HG03175 (cell line): ENCODE measurements around the gene SASH3.

ENCODE experiments used
- ATAC-seq: cut with Tn5 transposase; IDR thresholded peaks from one replicate; pipeline ENCODE4 v1.9.1; 2021; ENCODE audit warnings: mild to moderate bottlenecking, moderate library complexity; ENCODE audit not compliant: unreplicated experiment

The SASH3 gene

DNA sequence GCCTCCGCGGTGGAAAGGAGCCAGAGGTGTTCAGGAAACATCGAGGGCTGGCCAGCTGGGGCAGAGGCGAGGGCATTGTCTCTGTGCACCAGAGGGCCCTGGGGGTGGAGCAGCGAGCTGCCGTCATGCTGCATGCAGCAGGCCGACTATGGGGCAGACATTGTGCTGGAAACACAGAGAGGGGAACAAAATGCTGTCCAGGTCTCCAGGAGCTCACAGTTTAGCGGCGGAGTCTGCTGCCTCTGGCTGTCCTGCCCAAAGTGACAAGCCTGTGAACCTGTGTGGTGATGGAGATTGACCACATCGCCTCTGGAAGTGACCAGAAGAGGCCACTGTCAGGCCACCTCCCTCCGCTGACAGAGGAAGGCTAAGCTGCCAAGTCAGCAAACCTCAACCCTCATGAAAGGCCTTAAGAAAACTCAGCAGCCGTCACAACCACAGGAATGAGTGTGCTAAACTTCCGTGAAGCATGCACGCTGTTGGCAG lies 20.1 kb upstream of the SASH3 start:
- ATAC-seq = peak; percentile 39

DNA sequence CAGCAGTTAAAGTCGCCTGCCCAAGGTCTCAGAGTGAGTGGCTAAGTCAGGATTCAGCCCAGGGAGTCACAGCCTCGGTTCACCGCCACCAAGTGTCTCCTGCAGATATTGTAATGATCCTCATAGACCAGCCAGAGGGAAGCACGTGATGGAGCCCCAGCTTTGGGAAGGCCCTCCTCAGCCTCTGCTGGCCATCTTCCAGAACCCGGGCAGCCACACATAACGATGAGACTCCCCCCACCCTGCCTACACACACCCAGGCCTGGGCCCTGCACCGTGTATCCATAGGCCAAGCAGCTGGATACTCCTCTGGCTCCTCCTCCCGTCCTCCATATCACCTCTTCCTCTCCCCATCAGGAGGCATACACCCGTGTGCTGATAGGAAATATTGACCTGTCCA lies 19.6 kb upstream of the SASH3 start:
- ATAC-seq = no peak

DNA sequence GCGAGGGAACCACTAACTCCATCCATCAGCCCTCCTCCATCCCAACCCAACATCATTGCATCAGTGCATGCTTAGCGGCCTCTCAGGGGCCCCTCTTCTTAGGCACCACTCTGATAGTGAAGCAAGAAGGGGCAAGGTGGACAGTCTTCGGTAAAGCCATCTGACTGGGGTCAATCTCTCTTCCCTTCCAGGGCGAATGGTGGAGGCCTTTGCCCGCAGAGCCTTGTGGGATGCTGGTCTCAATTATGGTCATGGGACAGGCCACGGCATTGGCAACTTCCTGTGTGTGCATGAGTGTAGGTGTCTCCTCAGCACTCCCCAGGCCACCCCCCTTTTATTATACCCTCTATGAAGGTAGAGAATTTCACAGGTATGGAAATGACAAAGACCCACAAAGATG lies 18.8 kb upstream of the SASH3 start:
- ATAC-seq = no peak

DNA sequence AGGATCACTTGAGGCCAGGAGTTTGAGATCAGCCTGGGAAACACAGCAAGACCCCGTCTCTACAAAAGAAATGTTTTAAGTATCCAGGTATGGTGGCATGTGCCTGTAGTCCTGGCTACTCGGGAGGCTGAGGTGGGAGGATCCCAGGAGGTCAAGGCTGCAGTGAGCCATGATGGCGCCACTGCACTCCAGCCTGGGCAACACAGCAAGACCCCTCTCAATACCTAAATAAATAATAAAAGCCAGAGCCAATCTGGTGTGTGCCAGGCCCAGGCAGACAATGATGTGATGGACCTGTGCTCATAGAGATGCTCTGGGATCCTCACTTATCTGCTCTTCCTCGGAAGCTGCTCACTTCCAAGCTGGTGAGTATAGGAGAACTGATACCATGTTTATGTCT lies 18.2 kb upstream of the SASH3 start:
- no peak for ATAC-seq

DNA sequence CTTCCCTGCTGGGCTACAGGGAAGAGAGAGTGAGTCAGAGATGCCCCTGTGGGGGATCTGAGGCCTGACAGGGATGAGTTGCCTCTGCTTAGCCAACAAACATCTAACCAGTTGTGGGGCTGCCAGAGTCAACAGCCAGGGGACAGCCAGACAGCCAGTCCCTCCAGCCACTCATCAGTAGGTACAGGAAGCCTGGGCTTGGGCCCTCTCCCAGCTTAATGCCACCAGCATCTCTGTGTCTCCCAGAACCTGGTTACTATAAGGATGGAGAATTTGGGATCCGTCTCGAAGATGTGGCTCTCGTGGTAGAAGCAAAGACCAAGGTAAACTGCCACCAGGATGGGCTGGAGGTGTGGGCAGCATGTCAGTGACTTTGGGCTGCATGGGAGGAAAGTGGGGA lies 17.3 kb upstream of the SASH3 start:
- ATAC-seq = no peak

DNA sequence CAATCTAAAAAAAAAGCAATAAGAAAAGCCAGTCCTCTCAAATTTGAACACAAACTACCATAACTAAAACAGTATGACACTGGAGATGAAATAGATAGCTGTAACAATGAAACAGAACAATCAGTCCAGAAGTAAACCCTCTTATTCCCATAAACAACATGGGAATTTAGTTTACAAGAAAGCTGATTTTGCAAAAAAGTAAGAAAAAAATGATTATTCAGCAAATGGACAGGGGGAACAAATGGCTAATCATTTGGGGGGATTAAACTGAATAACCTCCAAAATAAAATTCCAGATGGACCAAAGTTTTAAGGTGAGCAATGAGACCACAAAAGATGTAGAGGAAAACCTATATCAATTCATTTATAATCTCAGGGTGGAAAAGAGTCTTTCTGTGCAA lies 16.1 kb upstream of the SASH3 start:
- ATAC-seq = no peak

DNA sequence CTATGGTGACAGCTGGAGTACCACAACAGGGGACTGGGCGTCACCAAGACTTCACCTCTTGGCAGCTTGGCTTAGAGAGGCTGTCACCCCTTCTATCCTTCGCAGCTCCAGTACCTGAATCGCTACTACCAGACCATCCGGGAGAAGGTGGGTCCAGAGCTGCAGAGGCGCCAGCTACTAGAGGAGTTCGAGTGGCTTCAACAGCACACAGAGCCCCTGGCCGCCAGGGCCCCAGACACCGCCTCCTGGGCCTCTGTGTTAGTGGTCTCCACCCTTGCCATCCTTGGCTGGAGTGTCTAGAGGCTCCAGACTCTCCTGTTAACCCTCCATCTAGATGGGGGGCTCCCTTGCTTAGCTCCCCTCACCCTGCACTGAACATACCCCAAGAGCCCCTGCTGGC lies 11.6 kb upstream of the SASH3 start:
- no peak for ATAC-seq

DNA sequence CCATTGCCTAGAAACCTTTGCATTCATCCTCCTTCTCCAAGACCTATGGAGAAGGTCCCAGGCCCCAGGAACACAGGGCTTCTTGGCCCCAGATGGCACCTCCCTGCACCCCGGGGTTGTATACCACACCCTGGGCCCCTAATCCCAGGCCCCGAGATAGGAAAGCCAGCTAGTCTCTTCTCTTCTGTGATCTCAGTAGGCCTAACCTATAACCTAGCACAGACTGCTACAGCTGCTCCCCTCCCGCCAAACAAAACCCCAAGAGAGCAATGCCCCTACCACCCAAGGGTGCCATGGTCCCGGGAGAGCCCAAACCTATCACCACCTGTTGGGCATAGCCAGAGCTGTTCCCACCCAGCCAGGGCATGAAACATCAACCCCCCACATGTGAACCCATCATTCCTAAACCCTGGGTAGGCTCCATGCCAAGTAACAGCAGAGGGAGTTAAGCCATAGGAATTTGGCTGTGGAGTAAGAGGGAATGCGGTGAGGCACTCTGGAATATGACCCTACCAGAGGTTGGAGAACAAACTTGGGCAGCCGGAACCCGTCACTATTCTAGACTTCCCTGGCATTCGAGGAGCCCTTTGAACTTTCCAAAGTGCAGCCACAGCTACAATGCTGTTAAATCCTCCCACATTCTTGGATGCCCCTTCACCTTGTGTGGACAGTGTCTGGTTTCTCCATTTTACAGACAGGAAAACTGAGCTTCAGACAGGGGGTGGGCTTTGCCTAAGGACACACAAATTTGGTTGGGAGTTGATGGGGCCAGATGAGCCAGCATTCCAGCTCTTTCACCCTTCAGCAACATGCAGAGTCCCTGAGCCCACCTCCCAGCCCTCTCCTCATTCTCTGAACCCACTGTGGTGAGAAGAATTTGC lies 10.9 kb upstream of the SASH3 start:
- no peak for ATAC-seq

DNA sequence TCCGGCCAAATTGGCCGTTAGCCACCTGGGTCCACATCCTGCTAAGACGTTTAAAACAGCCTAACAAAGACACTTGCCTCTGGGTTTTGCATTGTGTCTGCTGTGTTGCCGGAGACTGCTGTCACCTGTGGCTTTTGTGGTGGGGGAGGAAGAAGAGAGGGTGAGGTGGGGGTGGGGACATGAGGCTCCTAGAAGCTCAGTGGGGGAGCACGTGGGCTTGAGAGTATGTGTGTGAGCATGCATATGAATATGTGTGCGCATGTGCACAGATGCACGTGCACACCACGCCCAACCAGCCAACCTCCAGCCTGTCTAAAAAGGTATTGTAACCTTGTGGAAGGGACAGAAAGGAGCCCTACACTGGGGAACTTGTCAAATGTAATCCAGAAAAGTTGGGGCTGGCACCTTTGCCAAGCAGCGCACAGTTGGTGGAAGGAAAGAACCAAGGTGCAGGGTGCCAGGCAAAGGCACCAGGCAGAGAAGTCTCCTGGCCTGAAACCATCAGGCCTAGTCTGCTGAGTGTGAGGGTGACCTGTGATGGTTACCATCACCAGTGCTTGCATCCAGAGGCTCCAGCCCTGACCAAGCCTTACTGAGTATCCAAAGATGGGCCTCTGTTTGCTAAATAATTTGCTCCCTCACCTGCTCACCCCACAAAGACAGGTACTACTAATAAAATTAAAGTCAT lies 10.1 kb upstream of the SASH3 start:
- ATAC-seq = peak; percentile 40

DNA sequence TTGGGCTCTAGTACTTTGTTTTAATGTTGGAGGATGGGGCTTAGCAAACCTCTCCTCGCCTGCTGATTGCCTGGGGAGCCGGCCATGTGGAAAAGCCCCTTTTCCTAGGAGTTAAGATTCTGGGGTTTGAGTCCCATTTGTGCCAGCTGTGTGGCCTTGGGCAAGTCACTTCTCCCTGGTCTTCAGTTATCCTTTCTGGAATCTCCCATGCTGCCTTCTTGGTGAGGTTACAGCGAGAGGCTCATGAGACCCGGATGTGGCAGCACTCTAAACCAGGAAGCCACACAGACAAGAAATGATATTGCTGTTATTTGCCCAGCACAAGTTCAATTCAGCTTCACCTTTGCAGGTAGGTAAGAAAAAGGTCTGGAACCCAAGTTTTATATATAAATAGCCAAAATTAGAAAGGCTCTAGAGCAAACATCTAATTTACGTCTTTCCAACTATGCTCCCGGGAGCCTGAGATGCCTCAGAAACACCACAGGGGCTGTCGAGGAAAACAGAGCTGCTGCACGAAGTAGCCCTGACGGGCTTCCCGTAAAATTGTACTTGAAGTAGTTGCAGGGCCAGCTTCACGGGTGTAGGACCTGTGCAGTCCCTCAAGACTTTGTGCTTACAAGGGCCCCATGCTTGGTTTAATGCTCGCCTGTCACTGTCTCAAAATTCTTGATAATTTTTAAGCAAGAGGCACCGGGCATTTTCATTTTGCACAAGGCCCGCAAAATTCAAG lies 8.3 kb upstream of the SASH3 start:
- no peak for ATAC-seq

DNA sequence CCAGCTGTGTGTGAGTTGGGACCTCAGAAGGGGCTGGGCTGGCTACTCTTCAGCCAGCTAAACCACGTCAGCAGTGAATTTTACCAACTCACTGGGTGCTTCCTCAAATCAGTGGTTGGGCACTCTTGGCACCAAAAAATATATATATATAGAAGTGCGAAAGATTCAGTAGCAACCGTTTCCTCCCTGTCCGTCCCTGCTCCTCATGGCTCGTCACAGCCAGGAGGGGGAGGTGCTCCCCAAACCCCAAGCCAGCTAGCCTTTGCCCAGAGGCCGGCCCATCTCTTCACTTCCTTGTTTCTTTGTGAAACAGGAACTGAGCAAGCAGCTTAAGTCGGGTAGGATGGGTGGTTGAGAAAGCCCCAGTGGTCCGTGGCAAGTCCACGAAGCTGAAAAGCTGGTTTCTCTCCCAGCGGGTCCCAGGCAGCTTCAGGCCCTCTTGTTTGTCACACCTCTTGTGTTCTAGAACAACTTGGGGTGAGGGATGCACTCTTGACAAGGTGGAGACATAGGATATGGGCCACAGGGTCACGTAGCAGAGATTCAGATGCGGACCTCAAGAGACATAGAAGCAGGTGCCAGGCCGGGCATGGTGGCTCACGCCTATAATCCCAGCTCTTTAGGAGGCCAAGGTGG lies 6.8 kb upstream of the SASH3 start:
- peak; percentile 61 for ATAC-seq

DNA sequence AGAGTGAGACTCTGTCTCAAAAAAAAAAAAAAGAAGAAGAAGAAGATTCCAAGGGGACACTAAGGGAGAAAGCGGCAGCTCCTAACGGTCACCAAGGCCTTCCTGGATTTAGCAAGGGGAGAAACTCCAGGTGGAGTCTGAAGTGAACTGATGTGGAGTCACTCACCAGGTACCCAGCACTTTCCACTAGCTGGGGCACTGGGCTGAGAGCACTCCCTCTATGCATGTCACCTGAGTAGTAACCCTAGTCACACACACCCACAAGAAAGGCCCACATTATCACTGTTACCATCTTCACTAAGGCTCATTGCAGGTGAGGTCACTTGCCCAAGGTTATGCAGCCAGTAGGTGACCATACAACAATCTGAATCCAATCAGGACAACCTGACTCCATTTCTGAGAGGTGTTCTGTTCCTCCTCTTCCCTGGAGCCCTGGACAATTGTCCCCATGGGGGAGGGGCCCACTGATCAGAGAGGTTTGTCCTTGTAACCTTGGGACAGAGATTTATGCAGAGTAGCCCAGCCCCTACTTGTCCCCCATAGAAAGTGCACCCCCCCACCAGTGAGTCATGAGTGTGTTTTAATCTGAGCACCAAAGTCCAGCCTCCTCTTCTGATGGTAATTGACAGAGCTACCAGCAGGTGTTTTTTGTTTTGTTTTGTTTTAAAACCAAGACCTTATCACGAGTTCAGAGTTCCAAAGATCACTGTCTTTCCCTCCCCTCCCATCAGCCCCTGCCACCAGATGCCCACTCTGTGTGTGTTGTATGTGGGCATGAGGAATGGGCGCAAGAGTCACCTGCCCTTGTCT lies 5.9 kb upstream of the SASH3 start:
- ATAC-seq = no peak

DNA sequence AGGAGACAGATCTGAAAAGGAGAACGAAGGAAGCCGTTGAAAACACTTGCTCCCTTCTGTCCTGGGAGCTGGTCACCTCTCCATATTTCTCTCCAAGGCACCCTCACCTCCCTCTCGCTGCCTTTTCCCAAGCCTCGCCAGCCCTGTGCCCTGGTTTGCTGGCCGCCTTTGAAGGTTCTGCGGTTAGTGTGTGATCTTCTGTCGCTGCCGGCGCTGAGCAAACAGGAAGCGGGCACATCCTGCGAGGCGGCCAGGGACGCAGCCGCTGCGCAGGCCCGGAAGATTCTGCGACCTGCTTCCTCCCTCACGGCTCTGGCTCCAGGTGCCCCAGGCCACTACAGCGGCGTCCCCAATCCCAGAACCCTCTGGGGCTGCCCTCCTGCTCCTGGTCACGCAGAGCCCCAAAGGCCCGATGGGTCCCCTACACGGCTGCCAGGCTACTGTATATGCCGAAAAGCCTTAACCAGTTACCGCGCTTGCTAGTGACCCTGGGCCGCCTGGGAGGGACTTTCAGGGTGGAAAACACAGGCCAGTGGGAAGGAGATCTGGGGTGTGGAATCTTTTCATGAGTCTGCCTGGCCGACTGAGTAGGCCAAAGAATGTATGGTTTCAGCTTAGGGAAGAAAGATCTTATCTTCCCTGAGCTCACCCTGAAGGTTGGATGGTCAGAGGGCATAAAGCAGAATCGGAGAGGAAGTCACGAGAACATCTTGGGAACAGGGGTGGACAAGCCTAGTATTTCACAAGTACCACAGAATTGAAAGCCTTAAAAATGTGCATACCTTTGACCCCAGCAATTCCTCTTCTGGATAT lies 2.3 kb upstream of the SASH3 start:
- no peak for ATAC-seq

DNA sequence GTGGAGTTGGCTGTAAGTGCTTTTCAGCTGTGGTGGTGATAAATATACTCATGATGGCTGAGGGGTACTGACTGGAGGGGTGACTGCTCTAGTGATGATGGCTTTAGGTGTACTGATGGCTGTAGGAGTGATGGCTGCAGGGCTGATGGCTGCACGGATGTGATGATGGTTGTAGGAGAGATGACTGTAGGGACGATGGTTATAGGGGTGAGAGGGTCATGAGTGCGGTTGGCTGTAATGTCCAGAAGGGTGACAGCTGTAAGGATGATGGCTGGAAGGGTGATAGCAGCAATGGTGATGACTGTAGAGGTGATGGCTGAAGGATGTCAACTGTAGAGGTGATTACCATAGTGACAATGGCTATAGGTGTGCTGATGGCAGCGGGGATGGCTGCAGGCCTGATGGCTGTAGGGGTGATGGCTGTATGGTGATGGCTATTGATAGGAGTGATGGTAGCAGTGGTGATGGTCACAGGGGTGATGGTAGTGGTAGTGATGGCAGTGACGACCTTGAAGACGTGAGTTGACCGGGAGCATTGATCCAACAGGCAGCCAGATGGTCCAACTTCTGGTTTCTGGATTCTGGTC lies 570 bp upstream of the SASH3 start:
- no peak for ATAC-seq

DNA sequence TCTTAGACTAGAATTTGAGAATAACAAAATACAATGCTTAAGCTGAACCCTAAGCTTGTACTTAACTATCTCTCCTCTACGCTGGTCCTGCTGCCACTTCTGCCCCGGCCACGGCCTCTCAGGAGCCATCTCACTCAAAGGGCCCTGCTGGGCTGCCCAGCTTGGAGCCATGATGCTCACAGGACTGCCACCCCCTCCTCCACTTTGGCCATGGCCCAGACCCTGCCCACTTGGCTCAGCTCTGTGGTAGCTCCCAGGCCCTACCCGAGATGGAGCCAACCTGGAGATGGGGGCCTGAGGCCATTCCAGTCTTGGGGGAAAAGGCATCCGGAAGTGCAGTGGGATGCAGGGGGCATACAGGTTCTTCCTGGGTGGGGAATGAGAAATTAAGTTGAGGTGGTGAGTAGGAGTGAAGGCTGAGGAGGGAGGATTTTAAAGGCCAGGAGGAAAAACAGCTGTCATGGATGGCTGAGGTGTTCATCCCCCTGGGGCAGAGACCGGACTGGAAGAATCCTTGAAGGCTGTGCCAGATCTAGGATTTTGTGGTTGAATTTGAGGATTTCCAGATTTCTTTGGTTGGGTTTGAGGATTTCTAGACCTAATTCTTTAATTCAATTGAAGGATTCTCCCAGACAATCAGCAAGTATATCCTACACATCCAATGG lies 824 bp downstream of the SASH3 start:
- ATAC-seq = no peak

DNA sequence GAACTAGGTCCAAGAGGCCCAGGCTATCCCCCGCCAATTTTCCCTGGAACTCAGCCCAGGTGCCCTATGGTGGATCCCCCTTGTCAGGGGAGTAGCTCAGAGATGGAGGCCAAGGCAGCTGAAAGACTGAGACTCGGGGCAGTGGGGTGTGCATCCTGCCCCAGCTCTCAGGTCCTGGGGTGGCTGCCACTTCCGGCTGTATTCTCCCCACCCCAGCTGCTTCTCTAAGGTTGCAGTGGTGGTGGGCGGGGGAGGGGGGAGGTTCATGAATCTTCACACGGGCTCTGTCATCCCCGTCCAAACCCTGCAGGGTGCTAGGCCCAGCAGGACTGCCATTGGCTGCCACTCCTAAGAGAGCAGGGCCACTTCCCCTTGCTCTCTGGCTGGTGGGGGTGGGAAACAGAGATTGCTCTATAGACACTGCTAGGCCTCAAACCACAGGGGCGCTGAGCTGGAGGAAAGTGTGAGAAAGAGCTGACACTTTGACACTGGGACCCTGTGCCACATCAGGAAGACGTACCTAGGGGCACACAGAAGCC lies 1.5 kb downstream of the SASH3 start:
- peak; percentile 71 for ATAC-seq

DNA sequence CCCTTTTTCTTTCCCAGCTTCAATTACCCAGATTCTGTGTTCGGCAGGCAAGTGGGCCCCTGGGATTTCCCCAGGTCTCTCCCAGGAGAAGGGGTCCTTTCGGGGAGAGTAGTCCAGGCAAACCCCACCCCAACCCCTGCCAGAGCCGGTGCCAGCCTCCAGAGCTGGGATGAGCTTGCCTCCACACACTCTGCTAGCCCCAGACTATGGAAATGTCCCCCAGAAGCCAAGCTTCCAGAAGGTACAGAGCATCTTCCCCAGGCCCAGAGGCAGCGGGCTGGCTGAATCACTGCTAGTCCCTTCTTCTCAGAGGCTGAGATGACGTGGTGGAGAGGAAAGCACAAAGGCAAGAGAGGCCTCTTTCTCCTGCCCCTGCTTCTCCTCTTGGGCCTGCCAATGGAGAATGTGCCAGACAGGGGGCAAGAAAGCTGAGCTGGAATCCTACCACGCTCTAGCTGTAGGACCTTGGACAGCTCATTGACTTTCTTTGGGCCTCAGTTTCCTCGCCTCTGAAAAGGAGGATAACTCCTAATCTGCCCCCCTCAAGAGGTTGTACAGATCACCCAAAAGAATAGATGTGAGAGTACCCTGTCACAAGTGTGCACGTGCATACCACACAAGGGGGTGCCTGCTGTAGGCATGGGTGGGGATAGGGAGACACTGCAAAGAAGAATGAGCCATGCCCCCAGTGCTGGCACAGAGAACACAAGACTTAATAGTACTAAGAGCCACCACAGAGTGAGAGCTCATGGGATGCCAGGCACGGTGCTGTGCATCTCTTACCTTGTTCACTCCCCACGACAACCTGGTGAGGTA lies 2.1 kb downstream of the SASH3 start:
- no peak for ATAC-seq
